GM19238 (cell line): ENCODE data around the gene DNAI7.

Source experiments
- DNase-seq: peaks from one replicate; pipeline ENCODE4 v3.0.0; 2011; ENCODE audit warnings: low spot score; ENCODE audit not compliant: insufficient read length

DNAI7 gene

GRCh38 chr12:25100194-25101091, 94.5 kb downstream of the DNAI7 start:
- DNase-seq, result no peak

- DNase-seq, result no peak
These were observed 96.0 kb downstream of the DNAI7 start for GRCh38 chr12:25099010-25099409.

- no peak for DNase-seq
These were observed 105.2 kb downstream of the DNAI7 start for GRCh38 chr12:25089738-25090137.

- DNase-seq, result no peak
These were observed 107.4 kb downstream of the DNAI7 start for GRCh38 chr12:25087596-25087995.

- no peak for DNase-seq
These were observed 110.1 kb downstream of the DNAI7 start for GRCh38 chr12:25084816-25085215.

- no peak for DNase-seq
These were observed 111.7 kb downstream of the DNAI7 start for GRCh38 chr12:25083211-25083610.

- DNase-seq, result no peak
These were observed 112.3 kb downstream of the DNAI7 start for GRCh38 chr12:25082628-25083027.

GRCh38 chr12:25079393-25079792, 115.6 kb downstream of the DNAI7 start:
- DNase-seq, result no peak

- no peak for DNase-seq
These were observed 120.0 kb downstream of the DNAI7 start for GRCh38 chr12:25074954-25075353.

- no peak for DNase-seq
These were observed 120.8 kb downstream of the DNAI7 start for GRCh38 chr12:25074113-25074512.

- DNase-seq, result no peak
These were observed 121.9 kb downstream of the DNAI7 start for GRCh38 chr12:25072906-25073650.

GRCh38 chr12:25071366-25071765, 123.6 kb downstream of the DNAI7 start:
- no peak for DNase-seq

GRCh38 chr12:25069224-25069623, 125.7 kb downstream of the DNAI7 start:
- DNase-seq, result no peak

- no peak for DNase-seq
These were observed 129.9 kb downstream of the DNAI7 start for GRCh38 chr12:25065035-25065434.

- DNase-seq, result no peak
These were observed 130.9 kb downstream of the DNAI7 start for GRCh38 chr12:25063873-25064628.

GRCh38 chr12:25058658-25059058, 136.3 kb downstream of the DNAI7 start:
- DNase-seq, result no peak
